K562 (cell line): ENCODE results near the gene STX1A. TPM values are rescaled to one million over a fixed set of nuclear protein-coding genes. Genes with fewer than 3 reads are reported as not detected.
A peak's percentile ranks its signal among the peaks of the same experiment; 100 is the strongest.

ENCODE experiments used
- ILK ChIP-seq: fragments of 450-650 bp; IDR thresholded peaks from 2 replicates; pipeline ENCODE4 v1.6.1; 2016; ENCODE audit warnings: missing genetic modification characterization, low read depth, mild to moderate bottlenecking, missing compliant biosample characterization, moderate library complexity, borderline replicate concordance
- KDM2B ChIP-seq: fragments of 250-450 bp; sonication (Bioruptor Pico); IDR thresholded peaks from 2 replicates; pipeline ENCODE4 v1.8.0; 2021; ENCODE audit warnings: mild to moderate bottlenecking, moderate library complexity
- MTA3 ChIP-seq: fragments of 450-650 bp; formaldehyde crosslinking; IDR thresholded peaks from 2 replicates; pipeline ENCODE4 v1.6.1; 2017; ENCODE audit warnings: mild to moderate bottlenecking, borderline replicate concordance
- NBN ChIP-seq: fragments of 450-650 bp; IDR thresholded peaks from 2 replicates; pipeline ENCODE4 v1.6.1; 2016; ENCODE audit warnings: low read depth, mild to moderate bottlenecking
- NFIC ChIP-seq: fragments of 450-650 bp; IDR thresholded peaks from 2 replicates; pipeline ENCODE4 v1.6.1; 2017; ENCODE audit warnings: mild to moderate bottlenecking, inconsistent platforms
- RBM39 ChIP-seq: fragments of 200-400 bp; formaldehyde crosslinking; optimal IDR thresholded peaks from 2 replicates; pipeline ENCODE3; 2018; ENCODE audit warnings: low read depth, low read length
- RFX5 ChIP-seq: IDR thresholded peaks from 2 replicates; pipeline ENCODE4 v1.6.1; 2011; ENCODE audit warnings: low read depth, mild to moderate bottlenecking, improper control_type of control experiment, low read length
- SREBF1 ChIP-seq: fragments of 150-350 bp; IDR thresholded peaks from 2 replicates; pipeline ENCODE4 v1.6.1; 2014; ENCODE audit warnings: antibody characterized with exemption, low read depth, low read length, borderline replicate concordance
- WHSC1 ChIP-seq: IDR thresholded peaks from one replicate; pipeline ENCODE4 v1.6.1; 2012; ENCODE audit warnings: low read length, control low read depth, inconsistent platforms
- ZBTB34 ChIP-seq: fragments of 250-450 bp; sonication (Bioruptor Pico); IDR thresholded peaks from 2 replicates; pipeline ENCODE4 v1.8.0; 2021; ENCODE audit warnings: mild to moderate bottlenecking, moderate library complexity
- ZNF133 ChIP-seq: fragments of 250-450 bp; sonication (Bioruptor Pico); IDR thresholded peaks from 2 replicates; pipeline ENCODE4 v1.4.0; 2020; ENCODE audit warnings: mild to moderate bottlenecking
- ZNF174 ChIP-seq: fragments of 250-450 bp; sonication (Bioruptor Pico); IDR thresholded peaks from 2 replicates; pipeline ENCODE4 v1.4.0; 2020; ENCODE audit warnings: mild to moderate bottlenecking
- ZNF507 ChIP-seq: conservative IDR thresholded peaks from 2 replicates; pipeline ENCODE4 v1.6.1; 2017; ENCODE audit warnings: missing genetic modification characterization, missing compliant biosample characterization
- polyA plus RNA-seq, 8 experiments: library from polyadenylated mRNA; depleted of rRNA in 4 of 8; stranded (reverse) in 5 of 8; unstranded in 3 of 8; fragments of >200 nt; fragmentation: Nextera tagmentation in 2 of 8; fragmentation: Illumina TruSeq in 1 of 8; extraction: Ambion mirVana in 2 of 8; extraction: Trizol in 1 of 8; gene quantifications; 2 replicates each; pipeline versions ENCODE4 v1.2.1 to v1.2.3, GENCODE V29; 2011 to 2014; ENCODE audit warnings: inconsistent platforms in 1 of 8, missing spikeins in 1 of 8
- total RNA-seq, 7 experiments: library from RNA; depleted of rRNA in 6 of 7; stranded (reverse); fragments of >200 nt in 6 of 7; fragmentation: Illumina TruSeq in 2 of 7; extraction: Trizol in 2 of 7; gene quantifications; 2 replicates each; pipeline versions ENCODE4 v1.2.1 to v1.2.3, GENCODE V29; 2011 to 2021; ENCODE audit warnings: low replicate concordance in 1 of 7
- TF ChIP-seq, protein P1 (sequence below): fragments of 250-450 bp; sonication (Bioruptor Pico); IDR thresholded peaks from 2 replicates; pipeline ENCODE4 v1.5.0; 2021
- TF ChIP-seq, protein P2 (sequence below): fragments of 450-650 bp; IDR thresholded peaks from 2 replicates; pipeline ENCODE4 v1.6.1; 2016; ENCODE audit warnings: mild to moderate bottlenecking, moderate library complexity
- TF ChIP-seq, protein P3 (sequence below): fragments of 450-650 bp; IDR thresholded peaks from 2 replicates; pipeline ENCODE4 v1.6.1; 2016; ENCODE audit warnings: low read depth, mild to moderate bottlenecking, moderate library complexity

STX1A gene
- total and polyA plus RNA-seq, 9 of the 15 experiments (the other 6 are each of a cell fraction or from before 2014, with no cell fraction given), result 0.04 to 15.1 (median 6.3) TPM

- TF ChIP-seq SREBF1 (no peak), MTA3 (no peak), KDM2B (CRISPR knock-in tag) (no peak), NFIC (0 out of 2 replicates have a peak, but pooled peaks have one; percentile 17), ZNF133 (no peak), ZBTB34 (CRISPR knock-in tag) (no peak), RBM39 (no peak), ILK (tag) (no peak), ZNF174 (no peak), RFX5 (no peak), WHSC1 (no peak), ZNF507 (tag) (no peak), NBN (no peak)
- TF ChIP-seq, protein P1, sequence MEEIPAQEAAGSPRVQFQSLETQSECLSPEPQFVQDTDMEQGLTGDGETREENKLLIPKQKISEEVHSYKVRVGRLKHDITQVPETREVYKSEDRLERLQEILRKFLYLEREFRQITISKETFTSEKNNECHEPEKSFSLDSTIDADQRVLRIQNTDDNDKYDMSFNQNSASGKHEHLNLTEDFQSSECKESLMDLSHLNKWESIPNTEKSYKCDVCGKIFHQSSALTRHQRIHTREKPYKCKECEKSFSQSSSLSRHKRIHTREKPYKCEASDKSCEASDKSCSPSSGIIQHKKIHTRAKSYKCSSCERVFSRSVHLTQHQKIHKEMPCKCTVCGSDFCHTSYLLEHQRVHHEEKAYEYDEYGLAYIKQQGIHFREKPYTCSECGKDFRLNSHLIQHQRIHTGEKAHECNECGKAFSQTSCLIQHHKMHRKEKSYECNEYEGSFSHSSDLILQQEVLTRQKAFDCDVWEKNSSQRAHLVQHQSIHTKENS (CRISPR knock-in tag), result no peak
- TF ChIP-seq, protein P2, sequence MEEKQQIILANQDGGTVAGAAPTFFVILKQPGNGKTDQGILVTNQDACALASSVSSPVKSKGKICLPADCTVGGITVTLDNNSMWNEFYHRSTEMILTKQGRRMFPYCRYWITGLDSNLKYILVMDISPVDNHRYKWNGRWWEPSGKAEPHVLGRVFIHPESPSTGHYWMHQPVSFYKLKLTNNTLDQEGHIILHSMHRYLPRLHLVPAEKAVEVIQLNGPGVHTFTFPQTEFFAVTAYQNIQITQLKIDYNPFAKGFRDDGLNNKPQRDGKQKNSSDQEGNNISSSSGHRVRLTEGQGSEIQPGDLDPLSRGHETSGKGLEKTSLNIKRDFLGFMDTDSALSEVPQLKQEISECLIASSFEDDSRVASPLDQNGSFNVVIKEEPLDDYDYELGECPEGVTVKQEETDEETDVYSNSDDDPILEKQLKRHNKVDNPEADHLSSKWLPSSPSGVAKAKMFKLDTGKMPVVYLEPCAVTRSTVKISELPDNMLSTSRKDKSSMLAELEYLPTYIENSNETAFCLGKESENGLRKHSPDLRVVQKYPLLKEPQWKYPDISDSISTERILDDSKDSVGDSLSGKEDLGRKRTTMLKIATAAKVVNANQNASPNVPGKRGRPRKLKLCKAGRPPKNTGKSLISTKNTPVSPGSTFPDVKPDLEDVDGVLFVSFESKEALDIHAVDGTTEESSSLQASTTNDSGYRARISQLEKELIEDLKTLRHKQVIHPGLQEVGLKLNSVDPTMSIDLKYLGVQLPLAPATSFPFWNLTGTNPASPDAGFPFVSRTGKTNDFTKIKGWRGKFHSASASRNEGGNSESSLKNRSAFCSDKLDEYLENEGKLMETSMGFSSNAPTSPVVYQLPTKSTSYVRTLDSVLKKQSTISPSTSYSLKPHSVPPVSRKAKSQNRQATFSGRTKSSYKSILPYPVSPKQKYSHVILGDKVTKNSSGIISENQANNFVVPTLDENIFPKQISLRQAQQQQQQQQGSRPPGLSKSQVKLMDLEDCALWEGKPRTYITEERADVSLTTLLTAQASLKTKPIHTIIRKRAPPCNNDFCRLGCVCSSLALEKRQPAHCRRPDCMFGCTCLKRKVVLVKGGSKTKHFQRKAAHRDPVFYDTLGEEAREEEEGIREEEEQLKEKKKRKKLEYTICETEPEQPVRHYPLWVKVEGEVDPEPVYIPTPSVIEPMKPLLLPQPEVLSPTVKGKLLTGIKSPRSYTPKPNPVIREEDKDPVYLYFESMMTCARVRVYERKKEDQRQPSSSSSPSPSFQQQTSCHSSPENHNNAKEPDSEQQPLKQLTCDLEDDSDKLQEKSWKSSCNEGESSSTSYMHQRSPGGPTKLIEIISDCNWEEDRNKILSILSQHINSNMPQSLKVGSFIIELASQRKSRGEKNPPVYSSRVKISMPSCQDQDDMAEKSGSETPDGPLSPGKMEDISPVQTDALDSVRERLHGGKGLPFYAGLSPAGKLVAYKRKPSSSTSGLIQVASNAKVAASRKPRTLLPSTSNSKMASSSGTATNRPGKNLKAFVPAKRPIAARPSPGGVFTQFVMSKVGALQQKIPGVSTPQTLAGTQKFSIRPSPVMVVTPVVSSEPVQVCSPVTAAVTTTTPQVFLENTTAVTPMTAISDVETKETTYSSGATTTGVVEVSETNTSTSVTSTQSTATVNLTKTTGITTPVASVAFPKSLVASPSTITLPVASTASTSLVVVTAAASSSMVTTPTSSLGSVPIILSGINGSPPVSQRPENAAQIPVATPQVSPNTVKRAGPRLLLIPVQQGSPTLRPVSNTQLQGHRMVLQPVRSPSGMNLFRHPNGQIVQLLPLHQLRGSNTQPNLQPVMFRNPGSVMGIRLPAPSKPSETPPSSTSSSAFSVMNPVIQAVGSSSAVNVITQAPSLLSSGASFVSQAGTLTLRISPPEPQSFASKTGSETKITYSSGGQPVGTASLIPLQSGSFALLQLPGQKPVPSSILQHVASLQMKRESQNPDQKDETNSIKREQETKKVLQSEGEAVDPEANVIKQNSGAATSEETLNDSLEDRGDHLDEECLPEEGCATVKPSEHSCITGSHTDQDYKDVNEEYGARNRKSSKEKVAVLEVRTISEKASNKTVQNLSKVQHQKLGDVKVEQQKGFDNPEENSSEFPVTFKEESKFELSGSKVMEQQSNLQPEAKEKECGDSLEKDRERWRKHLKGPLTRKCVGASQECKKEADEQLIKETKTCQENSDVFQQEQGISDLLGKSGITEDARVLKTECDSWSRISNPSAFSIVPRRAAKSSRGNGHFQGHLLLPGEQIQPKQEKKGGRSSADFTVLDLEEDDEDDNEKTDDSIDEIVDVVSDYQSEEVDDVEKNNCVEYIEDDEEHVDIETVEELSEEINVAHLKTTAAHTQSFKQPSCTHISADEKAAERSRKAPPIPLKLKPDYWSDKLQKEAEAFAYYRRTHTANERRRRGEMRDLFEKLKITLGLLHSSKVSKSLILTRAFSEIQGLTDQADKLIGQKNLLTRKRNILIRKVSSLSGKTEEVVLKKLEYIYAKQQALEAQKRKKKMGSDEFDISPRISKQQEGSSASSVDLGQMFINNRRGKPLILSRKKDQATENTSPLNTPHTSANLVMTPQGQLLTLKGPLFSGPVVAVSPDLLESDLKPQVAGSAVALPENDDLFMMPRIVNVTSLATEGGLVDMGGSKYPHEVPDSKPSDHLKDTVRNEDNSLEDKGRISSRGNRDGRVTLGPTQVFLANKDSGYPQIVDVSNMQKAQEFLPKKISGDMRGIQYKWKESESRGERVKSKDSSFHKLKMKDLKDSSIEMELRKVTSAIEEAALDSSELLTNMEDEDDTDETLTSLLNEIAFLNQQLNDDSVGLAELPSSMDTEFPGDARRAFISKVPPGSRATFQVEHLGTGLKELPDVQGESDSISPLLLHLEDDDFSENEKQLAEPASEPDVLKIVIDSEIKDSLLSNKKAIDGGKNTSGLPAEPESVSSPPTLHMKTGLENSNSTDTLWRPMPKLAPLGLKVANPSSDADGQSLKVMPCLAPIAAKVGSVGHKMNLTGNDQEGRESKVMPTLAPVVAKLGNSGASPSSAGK, result no peak
- TF ChIP-seq, protein P3, sequence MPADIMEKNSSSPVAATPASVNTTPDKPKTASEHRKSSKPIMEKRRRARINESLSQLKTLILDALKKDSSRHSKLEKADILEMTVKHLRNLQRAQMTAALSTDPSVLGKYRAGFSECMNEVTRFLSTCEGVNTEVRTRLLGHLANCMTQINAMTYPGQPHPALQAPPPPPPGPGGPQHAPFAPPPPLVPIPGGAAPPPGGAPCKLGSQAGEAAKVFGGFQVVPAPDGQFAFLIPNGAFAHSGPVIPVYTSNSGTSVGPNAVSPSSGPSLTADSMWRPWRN, result no peak
Observed at GRCh38 chr7:73726083-73726466, 6.6 kb upstream of the STX1A start (continued).
